ENCODE results near the gene DNAH7. TPM values are rescaled to one million over a fixed set of nuclear protein-coding genes. Genes with fewer than 3 reads are reported as not detected.

DNAH7 gene
- total RNA-seq, 2 donors from 2014 or later: 1.1 to 1.5 TPM

DNA sequence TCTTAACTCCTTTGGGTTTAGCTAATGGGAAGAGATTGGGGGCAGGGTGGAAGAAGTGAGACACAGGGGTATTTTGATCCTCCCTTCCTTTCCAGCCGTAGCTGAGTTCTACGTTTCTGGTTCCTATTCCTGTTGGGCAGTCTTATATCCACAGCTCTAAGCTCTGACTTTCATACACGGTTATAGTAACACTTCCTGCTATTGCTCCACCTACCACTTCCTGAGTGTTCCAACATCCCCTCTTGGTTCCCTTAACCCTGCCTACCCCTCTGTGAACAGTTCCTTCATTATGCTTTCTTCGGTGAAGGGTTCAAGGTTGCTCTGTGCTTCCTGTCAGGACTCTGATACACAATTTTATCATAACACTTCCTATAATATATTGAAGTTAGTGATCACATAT lies 205.1 kb downstream of the DNAH7 start:
- H3K36me3 ChIP-seq (ENCODE audit: control insufficient read depth, insufficient read depth, low read length): no peaks in the 10 kb centered on the region
- Mint-ChIP-seq H3K27ac (no peak overlapping the region), H3K27me3 (ENCODE audit: insufficient read depth) (no peaks in the 10 kb centered on the region), H3K4me1 (peaks cover 10% of the 10 kb centered on the region), H3K4me3 (no peak overlapping the region), H3K36me3 (ENCODE audit: low read depth) (no peaks in the 10 kb centered on the region), H3K9me3 (no peaks in the 10 kb centered on the region)
- H3K4me3 ChIP-seq (ENCODE audit: low read length): no peak overlapping the region
- H3K9me3 ChIP-seq (ENCODE audit: control insufficient read depth, low read length): no peaks in the 10 kb centered on the region
- no peaks in the 10 kb centered on the region for H3K4me1 ChIP-seq (ENCODE audit: control insufficient read depth, insufficient read depth, low read length)
- no peak overlapping the region for H3K9ac ChIP-seq (ENCODE audit: extremely low read depth, low read length, poor library complexity, severe bottlenecking)
- H3K27ac ChIP-seq (ENCODE audit: low read depth, low read length): no peak overlapping the region
- WGBS, 2 experiments (ENCODE audit: insufficient coverage in 1 of 2, insufficient read length in 1 of 2): 89 to 92% methylated on average over 3 to 4 of the region's 4 CpGs
- DNase-seq: no peak
- TF ChIP-seq, protein P1, sequence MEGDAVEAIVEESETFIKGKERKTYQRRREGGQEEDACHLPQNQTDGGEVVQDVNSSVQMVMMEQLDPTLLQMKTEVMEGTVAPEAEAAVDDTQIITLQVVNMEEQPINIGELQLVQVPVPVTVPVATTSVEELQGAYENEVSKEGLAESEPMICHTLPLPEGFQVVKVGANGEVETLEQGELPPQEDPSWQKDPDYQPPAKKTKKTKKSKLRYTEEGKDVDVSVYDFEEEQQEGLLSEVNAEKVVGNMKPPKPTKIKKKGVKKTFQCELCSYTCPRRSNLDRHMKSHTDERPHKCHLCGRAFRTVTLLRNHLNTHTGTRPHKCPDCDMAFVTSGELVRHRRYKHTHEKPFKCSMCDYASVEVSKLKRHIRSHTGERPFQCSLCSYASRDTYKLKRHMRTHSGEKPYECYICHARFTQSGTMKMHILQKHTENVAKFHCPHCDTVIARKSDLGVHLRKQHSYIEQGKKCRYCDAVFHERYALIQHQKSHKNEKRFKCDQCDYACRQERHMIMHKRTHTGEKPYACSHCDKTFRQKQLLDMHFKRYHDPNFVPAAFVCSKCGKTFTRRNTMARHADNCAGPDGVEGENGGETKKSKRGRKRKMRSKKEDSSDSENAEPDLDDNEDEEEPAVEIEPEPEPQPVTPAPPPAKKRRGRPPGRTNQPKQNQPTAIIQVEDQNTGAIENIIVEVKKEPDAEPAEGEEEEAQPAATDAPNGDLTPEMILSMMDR (conservative IDR thresholded peaks at IDR 0.05): no peak
- no peaks in the 10 kb centered on the region for H3K27me3 ChIP-seq (ENCODE audit: control insufficient read depth, insufficient read depth, low read length, poor library complexity, severe bottlenecking)

DNA sequence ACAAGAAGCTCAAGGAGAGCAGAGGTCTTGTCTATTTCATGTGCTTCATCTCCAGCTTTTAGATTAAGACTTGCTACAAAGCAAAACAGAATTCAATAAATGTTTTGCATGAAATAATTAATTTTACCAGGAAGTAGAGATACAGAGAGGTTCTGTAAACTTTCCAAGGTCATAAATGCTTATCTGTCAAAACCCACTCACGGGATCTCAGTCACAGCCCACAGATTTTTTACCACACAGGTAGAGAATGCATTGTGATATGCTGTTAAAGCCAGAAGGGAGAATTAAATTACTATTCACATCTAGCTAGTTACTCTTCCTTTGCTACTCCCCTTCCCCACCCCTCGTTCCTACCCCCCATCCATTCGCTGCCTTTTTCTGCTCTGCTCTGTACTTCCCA lies 205.5 kb downstream of the DNAH7 start:
- Histone ChIP-seq H3K4me3 (ENCODE audit: low read length) (no peak overlapping the region), H3K4me1 (ENCODE audit: control insufficient read depth, insufficient read depth, low read length) (no peaks in the 10 kb centered on the region), H3K36me3 (ENCODE audit: control insufficient read depth, insufficient read depth, low read length) (no peaks in the 10 kb centered on the region), H3K27me3 (ENCODE audit: control insufficient read depth, insufficient read depth, low read length, poor library complexity, severe bottlenecking) (no peaks in the 10 kb centered on the region), H3K9ac (ENCODE audit: extremely low read depth, low read length, poor library complexity, severe bottlenecking) (no peak overlapping the region), H3K9me3 (ENCODE audit: control insufficient read depth, low read length) (no peaks in the 10 kb centered on the region), H3K27ac (ENCODE audit: low read depth, low read length) (no peak overlapping the region)
- H3K36me3 Mint-ChIP-seq (ENCODE audit: low read depth): no peaks in the 10 kb centered on the region
- H3K9me3 Mint-ChIP-seq: no peaks in the 10 kb centered on the region
- 88% methylated on average over 1 to 3 of the region's 3 CpGs for WGBS, 2 experiments (ENCODE audit: insufficient coverage in 1 of 2, insufficient read length in 1 of 2)
- H3K27me3 Mint-ChIP-seq (ENCODE audit: insufficient read depth): no peaks in the 10 kb centered on the region
- H3K4me1 Mint-ChIP-seq: peaks cover 10% of the 10 kb centered on the region
- no peak for DNase-seq
- TF ChIP-seq, protein P1 (conservative IDR thresholded peaks at IDR 0.05): no peak
- no peak overlapping the region for H3K4me3 Mint-ChIP-seq
- H3K27ac Mint-ChIP-seq: no peak overlapping the region

DNA sequence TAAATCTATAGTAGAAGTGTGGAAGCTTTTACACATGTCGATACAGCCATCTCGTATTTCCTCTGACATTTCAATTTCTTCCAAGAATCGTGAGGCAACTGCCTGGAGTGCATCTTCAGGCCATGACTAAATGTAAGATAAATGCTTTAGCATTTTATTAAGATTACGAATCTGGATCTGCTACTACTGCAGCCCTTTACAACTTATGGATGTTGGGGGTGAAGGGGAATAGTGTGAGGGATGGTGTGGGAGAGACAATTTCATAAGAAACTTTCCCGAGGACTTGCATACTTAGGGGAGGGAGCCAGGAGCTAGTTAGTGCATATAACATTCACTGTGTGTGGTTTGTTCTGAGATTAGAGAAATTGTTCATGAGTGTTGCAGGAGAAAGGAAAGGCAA lies 206.8 kb downstream of the DNAH7 start:
- no peak overlapping the region for H3K9ac ChIP-seq (ENCODE audit: extremely low read depth, low read length, poor library complexity, severe bottlenecking)
- H3K36me3 ChIP-seq (ENCODE audit: control insufficient read depth, insufficient read depth, low read length): no peaks in the 10 kb centered on the region
- no peaks in the 10 kb centered on the region for H3K4me1 ChIP-seq (ENCODE audit: control insufficient read depth, insufficient read depth, low read length)
- no peaks in the 10 kb centered on the region for H3K27me3 Mint-ChIP-seq (ENCODE audit: insufficient read depth)
- no peaks in the 10 kb centered on the region for H3K27me3 ChIP-seq (ENCODE audit: control insufficient read depth, insufficient read depth, low read length, poor library complexity, severe bottlenecking)
- WGBS, 2 experiments (ENCODE audit: insufficient coverage in 1 of 2, insufficient read length in 1 of 2): 94 to 100% methylated on average over 3 to 5 of the region's 5 CpGs
- no peak overlapping the region for H3K4me3 Mint-ChIP-seq
- H3K27ac Mint-ChIP-seq: no peak overlapping the region
- H3K4me1 Mint-ChIP-seq: peaks cover 10% of the 10 kb centered on the region
- H3K4me3 ChIP-seq (ENCODE audit: low read length): no peak overlapping the region
- no peaks in the 10 kb centered on the region for H3K9me3 ChIP-seq (ENCODE audit: control insufficient read depth, low read length)
- H3K9me3 Mint-ChIP-seq: no peaks in the 10 kb centered on the region
- no peak for DNase-seq
- TF ChIP-seq, protein P1 (conservative IDR thresholded peaks at IDR 0.05): no peak
- no peaks in the 10 kb centered on the region for H3K36me3 Mint-ChIP-seq (ENCODE audit: low read depth)
- no peak overlapping the region for H3K27ac ChIP-seq (ENCODE audit: low read depth, low read length)

Data from endodermal cell (in vitro differentiated cells).